ENCODE measurements around the gene LCP1. TPM values are rescaled to one million over a fixed set of nuclear protein-coding genes. Genes with fewer than 3 reads are reported as not detected.

The LCP1 gene
- total RNA-seq, 1 donor, result 44.9 TPM

DNA sequence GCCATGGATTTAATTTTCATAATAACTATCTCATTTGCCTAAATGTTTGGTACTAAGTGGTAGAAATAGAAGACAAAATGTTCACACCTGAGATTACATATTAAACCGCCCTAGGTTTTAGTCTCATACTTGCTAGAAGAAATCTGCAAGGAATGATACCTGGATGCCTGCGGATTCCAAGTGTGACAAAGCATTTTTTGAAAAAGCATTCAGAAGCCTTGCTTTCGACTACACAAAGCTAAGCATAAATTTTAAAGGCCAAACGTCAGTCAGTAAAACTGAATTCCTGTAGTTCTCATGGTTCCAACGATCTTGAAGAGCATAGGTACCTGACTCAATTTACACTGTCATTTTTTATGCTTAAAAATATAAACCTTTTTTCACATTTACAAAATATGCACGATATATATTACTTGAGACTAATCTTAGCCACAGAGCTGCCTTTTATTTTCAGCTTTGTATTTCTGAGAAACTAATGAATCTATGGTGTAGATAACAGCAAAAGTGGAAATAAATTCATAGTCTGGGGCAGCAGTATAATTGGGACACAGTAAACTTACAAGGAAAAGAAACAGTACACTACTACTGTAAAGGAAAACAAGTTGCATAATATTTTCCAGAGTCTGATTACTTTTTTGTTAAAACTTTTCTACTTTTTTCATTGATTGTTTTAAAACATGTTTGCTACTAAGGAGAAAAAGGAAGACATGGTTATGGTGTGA lies 28.5 kb upstream of the LCP1 start:
- H3K4me3 ChIP-seq (ENCODE audit: low read depth, low read length), result no peak overlapping the region
- no peak for DNase-seq (ENCODE audit: low read depth)
- TF ChIP-seq, protein P1, sequence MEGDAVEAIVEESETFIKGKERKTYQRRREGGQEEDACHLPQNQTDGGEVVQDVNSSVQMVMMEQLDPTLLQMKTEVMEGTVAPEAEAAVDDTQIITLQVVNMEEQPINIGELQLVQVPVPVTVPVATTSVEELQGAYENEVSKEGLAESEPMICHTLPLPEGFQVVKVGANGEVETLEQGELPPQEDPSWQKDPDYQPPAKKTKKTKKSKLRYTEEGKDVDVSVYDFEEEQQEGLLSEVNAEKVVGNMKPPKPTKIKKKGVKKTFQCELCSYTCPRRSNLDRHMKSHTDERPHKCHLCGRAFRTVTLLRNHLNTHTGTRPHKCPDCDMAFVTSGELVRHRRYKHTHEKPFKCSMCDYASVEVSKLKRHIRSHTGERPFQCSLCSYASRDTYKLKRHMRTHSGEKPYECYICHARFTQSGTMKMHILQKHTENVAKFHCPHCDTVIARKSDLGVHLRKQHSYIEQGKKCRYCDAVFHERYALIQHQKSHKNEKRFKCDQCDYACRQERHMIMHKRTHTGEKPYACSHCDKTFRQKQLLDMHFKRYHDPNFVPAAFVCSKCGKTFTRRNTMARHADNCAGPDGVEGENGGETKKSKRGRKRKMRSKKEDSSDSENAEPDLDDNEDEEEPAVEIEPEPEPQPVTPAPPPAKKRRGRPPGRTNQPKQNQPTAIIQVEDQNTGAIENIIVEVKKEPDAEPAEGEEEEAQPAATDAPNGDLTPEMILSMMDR (IDR thresholded peaks at IDR 0.05; ENCODE audit: insufficient read depth, low read depth, low read length), result no peak

DNA sequence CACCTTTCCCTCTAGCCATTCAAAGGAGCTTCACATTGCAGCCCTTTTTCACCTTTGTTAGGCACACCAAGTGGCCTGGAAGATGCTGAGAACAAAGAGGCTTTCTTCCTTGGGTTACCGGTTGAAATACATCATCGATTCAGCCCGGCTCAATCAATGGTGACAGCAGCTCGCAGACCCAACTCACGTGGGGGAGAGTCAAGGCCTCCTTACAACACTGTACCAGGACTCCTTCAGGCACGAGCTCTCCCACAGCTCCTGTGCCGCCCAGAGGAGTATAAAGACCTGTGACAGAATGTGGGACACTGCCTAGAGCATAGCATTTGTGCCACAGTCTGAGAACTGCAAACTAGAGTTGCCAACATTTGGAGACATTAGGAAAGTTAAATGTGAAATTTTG lies 25.9 kb upstream of the LCP1 start:
- TF ChIP-seq, protein P1 (IDR thresholded peaks at IDR 0.05; ENCODE audit: insufficient read depth, low read depth, low read length), result no peak
- H3K4me3 ChIP-seq (ENCODE audit: low read depth, low read length), result no peak overlapping the region
- no peak for DNase-seq (ENCODE audit: low read depth)

DNA sequence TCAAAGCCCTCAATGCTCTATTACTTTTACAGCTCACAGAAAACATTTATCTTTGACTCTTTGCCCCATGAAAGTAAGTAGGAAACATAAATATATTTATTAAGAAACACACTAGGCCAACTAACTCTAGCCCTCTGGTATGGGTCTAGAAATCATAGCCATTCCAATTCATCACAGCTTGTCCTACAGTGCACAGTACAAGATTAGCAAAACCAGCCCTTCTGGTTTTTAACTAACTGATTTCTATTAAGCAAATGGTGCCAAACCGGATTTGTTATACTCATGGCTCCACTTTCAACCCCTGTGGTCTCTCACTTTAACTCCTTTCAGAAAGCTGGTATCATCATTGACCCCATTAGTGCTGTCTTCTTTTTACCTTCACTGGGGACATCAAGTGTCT lies 24.2 kb upstream of the LCP1 start:
- TF ChIP-seq, protein P1 (IDR thresholded peaks at IDR 0.05; ENCODE audit: insufficient read depth, low read depth, low read length), result no peak
- DNase-seq (ENCODE audit: low read depth), result no peak
- no peak overlapping the region for H3K4me3 ChIP-seq (ENCODE audit: low read depth, low read length)

DNA sequence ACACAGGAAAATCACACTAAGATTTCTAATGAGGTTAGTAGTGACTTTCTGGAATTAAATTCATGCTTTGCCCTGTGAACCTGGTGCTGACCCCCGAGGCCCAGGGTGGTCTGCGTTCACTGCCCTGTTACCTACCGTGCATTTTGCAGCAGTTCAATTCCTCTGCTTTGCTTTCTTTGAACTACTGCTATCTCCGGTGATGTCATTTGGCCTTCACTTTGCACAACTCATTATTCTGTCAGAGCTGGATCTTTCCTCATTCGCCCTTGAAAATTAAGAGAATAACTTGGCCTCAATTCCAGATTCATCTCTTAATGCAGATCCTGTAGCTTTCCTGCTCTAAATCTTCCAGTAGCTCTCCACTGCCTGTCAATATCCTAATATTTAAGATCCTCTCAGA lies 21.0 kb upstream of the LCP1 start:
- no peak for DNase-seq (ENCODE audit: low read depth)
- TF ChIP-seq, protein P1 (IDR thresholded peaks at IDR 0.05; ENCODE audit: insufficient read depth, low read depth, low read length), result no peak
- no peak overlapping the region for H3K4me3 ChIP-seq (ENCODE audit: low read depth, low read length)

DNA sequence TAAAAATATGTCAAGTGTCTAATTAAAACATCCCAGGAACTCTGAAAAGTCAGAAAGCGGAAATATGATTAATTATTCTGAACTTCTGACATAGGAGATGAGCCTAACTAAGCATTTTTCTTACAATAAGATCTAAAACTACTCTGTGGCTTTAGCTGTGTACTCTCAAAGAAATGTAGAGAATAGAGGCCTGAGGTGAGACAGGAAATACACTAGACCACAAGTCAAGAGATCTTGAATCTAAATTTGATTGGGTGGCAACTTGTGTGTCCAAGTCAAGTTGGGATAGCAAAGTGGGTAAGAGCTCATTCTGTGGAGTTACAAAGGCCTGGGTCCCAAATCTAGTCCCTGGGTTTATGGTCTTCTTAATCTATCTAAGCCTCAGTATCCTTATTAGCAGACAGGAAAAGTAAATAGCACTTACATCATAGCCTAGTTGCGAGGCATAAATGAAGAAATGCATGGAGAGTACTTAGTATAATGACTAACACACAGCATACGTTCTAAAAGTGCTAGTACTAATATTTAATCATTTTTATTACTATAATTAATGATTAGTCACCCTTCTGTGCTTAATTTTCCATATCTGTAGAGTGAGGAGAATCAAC lies 20.3 kb upstream of the LCP1 start:
- TF ChIP-seq, protein P1 (IDR thresholded peaks at IDR 0.05; ENCODE audit: insufficient read depth, low read depth, low read length), result no peak
- no peak for DNase-seq (ENCODE audit: low read depth)
- no peak overlapping the region for H3K4me3 ChIP-seq (ENCODE audit: low read depth, low read length)

DNA sequence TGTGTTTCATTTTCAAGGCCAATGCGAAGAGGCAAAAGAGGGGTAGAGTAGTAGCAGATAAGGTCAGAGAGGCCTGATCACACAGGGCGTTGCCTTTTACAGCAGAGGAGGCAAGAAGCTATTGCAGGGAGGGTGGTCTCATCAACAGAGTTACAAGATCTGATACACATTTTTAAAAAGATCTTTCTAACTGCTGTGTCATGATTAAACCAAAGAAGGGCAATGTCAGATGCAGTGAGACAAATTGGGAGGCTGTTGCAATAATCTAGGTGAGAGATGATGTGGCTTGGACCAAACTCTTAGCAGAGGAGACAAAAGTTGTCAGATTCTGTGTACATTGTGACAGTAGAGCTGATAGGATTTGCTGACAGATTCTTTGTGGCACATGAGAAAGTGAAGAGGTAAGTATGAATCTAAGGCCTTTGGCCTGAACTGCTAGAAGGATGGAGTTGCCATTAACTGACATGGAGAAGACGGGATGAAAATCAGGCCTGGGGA lies 16.8 kb upstream of the LCP1 start:
- TF ChIP-seq, protein P1 (IDR thresholded peaks at IDR 0.05; ENCODE audit: insufficient read depth, low read depth, low read length), result no peak
- DNase-seq (ENCODE audit: low read depth), result no peak

More for the DNA sequence above, 16.8 kb upstream of the LCP1 start:
- H3K4me3 ChIP-seq (ENCODE audit: low read depth, low read length), result no peak overlapping the region
